ENCODE measurements around the gene CNGA4. TPM values are rescaled to one million over a fixed set of nuclear protein-coding genes. Genes with fewer than 3 reads are reported as not detected.

Gene CNGA4
- total RNA-seq, 1 experiment from 2014 or later, result 0.27 TPM

- POLR2A ChIA-PET, result no interaction called here
- intact Hi-C loops (cut with micrococcal nuclease), result no loop called here
- Histone ChIP-seq H3K4me2 (ENCODE audit: low read length) (no peak overlapping the region), H3K9me2 (ENCODE audit: insufficient read depth) (no peaks in the 10 kb centered on the region), H3K27me3 (ENCODE audit: insufficient read depth, low read length) (peaks cover 14% of the 10 kb centered on the region; the same call in 1 of the 2 replicates), H3K27ac (ENCODE audit: low read depth, low read length) (no peak overlapping the region), H4K20me1 (ENCODE audit: insufficient read depth) (no peaks in the 10 kb centered on the region), H3K36me3 (ENCODE audit: control insufficient read depth in 1 of 2, insufficient read depth in 2 of 2, low read length in 2 of 2) (no peaks in the 10 kb centered on the region; a peak in 1 of 4 replicates), H2AFZ (ENCODE audit: low read depth, low read length, poor library complexity, severe bottlenecking) (no peak overlapping the region), H3K9me3 (ENCODE audit: control insufficient read depth in 1 of 2, insufficient read depth in 1 of 2, low read depth in 1 of 2, low read length in 2 of 2) (no peaks in the 10 kb centered on the region), H3K4me3 (replicated peaks in 1 of 2; ENCODE audit: low read depth in 1 of 2, low read length in 2 of 2) (no peak overlapping the region), H3K4me1 (ENCODE audit: control insufficient read depth in 1 of 2, insufficient read depth in 2 of 2, low read length in 2 of 2) (no peaks in the 10 kb centered on the region), H3K79me2 (ENCODE audit: insufficient read depth, low read length) (no peaks in the 10 kb centered on the region), H3K9ac (ENCODE audit: low read length) (no peak overlapping the region)
- ATAC-seq, result no peak
- TF ChIP-seq SRF (IDR thresholded peaks at IDR 0.05; ENCODE audit: low read depth) (no peak), ZFX (IDR thresholded peaks at IDR 0.05) (no peak), SIN3A (IDR thresholded peaks at IDR 0.05; ENCODE audit: low read depth) (no peak), ZBTB33 (IDR thresholded peaks at IDR 0.05; ENCODE audit: extremely low read depth, insufficient replicate concordance, low read length) (no peak), ATF3 (IDR thresholded peaks at IDR 0.05) (no peak), TCF7L2 (IDR thresholded peaks at IDR 0.05; ENCODE audit: borderline replicate concordance, extremely low read depth, insufficient read depth, insufficient read length) (no peak), JUND (IDR thresholded peaks at IDR 0.05) (no peak), CBX3 (IDR thresholded peaks at IDR 0.05; ENCODE audit: low read depth) (no peak), EZH2phosphoT487 (IDR thresholded peaks at IDR 0.05; ENCODE audit: borderline replicate concordance) (no peak), CEBPB (IDR thresholded peaks at IDR 0.05; ENCODE audit: low read depth) (no peak), EZH2 (IDR thresholded peaks at IDR 0.05) (no peak), MAX (IDR thresholded peaks at IDR 0.05) (no peak), ELF1 (IDR thresholded peaks at IDR 0.05; ENCODE audit: borderline replicate concordance, low read depth) (no peak), REST (IDR thresholded peaks at IDR 0.05; ENCODE audit: low read depth) (no peak), ZNF274 (IDR thresholded peaks at IDR 0.05; ENCODE audit: low read depth, low read length) (no peak), RAD21 (IDR thresholded peaks at IDR 0.05; ENCODE audit: low read depth) (no peak)
- no TSS peak for BruUV-seq (replicated peaks)
- CTCF ChIA-PET, result interaction anchor here (1.1 kb wide), 2 partner anchors 49 to 81 kb away, joined by 3 read pairs; no protein-coding TSS in a partner anchor
- RAD21 ChIA-PET (ENCODE audit: low non-redundant PET in 1 of 2, low total read pairs in 2 of 2, uncharacterized antibody in 2 of 2, unreplicated experiment in 2 of 2), result no interaction called here
- DNase-seq (ENCODE audit: low read depth, low spot score), result no peak
These were observed 37.4 kb upstream of the CNGA4 start for GRCh38 chr11:6201481-6201880.

Data from HCT116 (cell line).